Activated effector memory CD4-positive, alpha-beta T cell treated with Interleukin-2 at 50 U/mL for 16 hours (primary cell): Measurements from ENCODE around the gene PNMA3.
"Not testable (repeated sequence)": the region's sequence is repeated elsewhere in the genome, so short reads cannot be mapped to it uniquely, and the experiment has no call there.

Experiments used
- DNase-seq: peaks from one replicate; pipeline ENCODE4 v3.0.0-alpha.2; 2020

The PNMA3 gene, protein sequence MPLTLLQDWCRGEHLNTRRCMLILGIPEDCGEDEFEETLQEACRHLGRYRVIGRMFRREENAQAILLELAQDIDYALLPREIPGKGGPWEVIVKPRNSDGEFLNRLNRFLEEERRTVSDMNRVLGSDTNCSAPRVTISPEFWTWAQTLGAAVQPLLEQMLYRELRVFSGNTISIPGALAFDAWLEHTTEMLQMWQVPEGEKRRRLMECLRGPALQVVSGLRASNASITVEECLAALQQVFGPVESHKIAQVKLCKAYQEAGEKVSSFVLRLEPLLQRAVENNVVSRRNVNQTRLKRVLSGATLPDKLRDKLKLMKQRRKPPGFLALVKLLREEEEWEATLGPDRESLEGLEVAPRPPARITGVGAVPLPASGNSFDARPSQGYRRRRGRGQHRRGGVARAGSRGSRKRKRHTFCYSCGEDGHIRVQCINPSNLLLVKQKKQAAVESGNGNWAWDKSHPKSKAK

DNA sequence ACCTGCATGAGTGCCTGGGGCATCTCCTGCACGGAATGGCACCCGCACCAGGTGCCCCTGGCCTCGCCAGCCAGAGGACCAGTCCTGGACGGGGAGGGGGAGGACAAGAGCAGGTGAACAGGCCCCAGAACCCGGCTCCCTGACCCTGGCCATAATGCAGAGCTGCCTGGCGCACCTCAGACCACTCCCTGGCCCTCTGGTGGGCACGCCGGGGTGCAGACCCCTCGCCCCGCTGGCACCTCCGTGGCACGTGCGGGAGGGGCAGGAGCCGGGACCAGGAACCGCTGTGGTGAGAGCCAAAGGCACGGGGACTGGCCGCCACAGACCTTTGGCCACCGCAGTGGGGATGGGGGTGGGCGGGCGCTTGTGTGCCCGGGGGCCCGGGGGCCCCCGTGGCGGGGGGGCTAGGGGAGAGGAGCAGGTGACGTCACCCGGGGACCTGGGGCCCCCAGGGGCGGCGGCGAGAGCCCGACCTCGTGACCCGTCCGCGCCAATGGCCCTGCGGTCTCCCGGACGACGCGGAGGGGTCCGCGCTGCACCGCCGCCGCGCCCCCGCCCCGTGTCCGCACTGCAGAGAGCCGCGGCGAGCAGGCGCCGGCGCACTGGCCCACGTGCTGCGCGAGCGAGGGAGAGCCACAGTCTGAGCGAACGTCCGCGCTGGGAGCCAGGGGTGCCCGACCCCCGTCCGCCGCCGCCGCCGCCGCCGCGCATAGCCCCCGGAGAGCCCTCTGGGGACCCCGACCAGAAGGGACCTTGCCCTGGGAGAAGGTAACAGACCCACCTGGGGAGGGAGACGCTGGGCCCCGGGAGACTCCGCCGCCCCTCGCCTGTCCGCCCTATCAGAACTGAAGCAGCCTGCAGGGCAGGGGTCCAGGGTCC lies at the start of gene PNMA3:
PNMA3 (plus strand) TSS at position 600 of the 879 bp plus-strand sequence. CDS start 586 bp downstream, outside the sequence.
- DNase-seq = no peak

DNA sequence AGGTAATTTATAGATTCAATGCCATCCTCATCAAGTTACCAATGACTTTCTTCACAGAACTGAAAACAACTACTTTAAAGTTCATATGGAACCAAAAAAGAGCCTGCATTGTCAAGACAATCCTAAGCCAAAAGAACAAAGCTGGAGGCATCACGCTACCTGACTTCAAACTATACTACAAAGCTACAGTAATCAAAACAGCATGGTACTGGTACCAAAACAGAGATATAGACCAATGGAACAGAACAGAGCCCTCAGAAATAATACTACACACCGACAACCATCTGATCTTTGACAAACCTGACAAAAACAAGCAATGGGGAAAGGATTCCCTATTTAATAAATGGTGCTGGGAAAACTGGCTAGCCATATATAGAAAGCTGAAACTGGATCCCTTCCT lies 39.1 kb upstream of the PNMA3 start:
- DNase-seq = not testable (repeated sequence)

DNA sequence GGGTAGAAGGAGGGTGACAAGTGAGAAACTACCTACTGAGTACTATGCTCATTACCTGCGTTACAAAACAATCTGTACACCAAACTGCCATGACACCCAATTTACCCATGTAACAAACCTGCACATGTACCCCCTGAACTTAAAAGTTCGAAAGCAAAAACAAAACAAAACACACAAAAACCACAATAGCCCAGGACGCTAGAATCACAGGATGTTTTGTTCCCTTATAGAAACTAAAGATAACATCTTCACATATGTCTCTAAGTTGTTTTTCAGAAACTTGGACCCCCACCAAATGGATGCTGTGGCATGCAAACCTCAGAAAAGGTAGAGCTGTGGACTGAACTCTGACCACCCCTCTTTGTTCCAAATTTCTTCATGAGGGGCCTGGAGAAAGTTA lies 37.1 kb upstream of the PNMA3 start:
- no peak for DNase-seq

DNA sequence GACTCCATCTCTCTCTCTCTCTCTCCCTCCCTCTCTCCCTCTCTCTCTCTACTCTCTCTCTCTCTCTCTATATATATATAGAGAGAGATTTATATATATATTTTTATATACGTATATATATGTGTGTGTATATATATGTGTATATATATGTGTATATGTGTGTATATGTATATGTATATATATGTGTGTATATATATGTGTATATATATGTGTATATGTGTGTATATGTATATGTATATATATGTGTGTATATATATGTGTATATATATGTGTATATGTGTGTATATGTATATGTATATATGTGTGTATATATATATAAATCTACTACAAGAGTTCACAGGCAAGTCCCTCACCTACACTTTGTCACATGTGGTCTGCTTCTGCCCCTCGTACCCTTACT lies 29.8 kb upstream of the PNMA3 start:
- not testable (repeated sequence) for DNase-seq

DNA sequence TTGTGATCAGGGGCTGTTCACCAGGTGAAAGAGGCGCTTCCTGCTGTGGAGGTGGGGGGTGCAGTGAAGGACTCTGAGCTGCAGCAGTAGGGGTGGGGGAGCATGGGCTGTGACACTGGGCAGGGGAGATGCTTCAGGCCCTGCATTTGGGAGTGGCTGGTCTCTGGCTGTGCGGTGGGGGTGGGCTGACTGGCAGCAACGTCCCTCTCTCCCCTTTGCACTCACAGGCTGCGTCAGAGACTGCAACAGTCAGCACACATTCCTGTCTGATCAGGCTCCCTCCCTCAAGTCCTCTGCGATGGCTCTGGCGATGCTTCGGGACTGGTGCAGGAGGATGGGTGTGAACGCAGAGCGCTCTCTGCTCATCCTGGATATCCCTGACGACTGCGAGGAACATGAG lies 27.8 kb upstream of the PNMA3 start:
- not testable (repeated sequence) for DNase-seq

DNA sequence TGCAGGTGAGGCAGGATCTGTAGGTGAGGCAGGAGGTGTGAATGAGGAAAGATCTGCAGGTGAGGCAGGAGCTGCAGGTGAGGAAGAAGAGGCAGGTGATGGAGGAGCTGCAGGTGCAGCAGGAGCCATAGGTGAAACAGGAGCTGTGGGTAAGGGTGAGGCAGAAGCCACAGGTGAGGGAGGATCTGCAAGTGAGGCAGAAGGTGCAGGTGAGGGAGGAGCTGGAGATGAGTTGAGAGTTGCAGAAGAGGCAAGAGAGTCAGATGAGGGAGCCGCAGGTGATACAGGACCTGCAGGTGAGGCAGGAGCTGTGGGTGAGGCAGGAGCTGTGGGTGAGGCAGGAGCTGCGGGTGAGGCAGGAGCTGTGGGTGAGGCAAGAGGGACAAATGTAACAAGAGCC lies 27.1 kb upstream of the PNMA3 start:
- no peak for DNase-seq

DNA sequence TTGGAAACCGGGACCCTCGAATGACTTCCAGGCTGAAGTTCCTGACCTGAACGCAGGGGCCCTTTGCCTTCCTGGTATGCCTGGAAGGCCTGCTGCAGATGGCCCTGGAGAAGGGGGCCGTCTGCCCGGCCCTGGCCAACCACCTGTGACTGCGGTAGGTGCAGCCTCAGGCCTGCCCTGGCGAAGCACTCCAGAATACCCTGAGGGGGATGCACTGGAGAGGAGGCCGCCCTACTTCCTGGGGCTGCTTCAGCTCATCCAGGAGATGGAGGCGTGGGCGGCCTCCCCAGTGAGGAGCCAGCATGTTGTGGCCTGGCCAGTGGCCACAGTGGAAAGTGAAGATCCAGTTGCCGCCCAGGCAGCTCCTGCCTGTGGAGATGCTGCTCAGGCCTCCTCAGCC lies 26.4 kb upstream of the PNMA3 start:
- DNase-seq = no peak

DNA sequence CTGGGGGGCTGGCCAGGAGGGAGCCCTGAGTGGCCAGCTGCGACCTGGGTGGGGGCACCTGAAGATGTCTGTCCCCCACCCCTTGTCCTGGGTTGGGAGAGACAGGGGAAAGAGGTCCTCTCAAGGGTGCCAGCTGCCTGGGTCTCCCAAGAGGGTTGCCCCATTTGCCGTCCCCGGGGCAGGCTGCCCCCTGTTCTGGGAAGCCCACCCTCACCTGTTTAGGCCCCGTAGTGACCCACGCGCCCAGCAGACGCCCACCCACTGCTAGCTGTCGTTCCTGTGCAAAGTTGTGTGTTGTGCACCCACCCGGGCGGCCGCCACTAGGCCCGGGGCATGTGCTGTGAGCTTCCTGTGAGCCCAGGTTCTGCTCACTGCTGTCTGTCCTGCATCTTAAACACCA lies 25.5 kb upstream of the PNMA3 start:
- no peak for DNase-seq

DNA sequence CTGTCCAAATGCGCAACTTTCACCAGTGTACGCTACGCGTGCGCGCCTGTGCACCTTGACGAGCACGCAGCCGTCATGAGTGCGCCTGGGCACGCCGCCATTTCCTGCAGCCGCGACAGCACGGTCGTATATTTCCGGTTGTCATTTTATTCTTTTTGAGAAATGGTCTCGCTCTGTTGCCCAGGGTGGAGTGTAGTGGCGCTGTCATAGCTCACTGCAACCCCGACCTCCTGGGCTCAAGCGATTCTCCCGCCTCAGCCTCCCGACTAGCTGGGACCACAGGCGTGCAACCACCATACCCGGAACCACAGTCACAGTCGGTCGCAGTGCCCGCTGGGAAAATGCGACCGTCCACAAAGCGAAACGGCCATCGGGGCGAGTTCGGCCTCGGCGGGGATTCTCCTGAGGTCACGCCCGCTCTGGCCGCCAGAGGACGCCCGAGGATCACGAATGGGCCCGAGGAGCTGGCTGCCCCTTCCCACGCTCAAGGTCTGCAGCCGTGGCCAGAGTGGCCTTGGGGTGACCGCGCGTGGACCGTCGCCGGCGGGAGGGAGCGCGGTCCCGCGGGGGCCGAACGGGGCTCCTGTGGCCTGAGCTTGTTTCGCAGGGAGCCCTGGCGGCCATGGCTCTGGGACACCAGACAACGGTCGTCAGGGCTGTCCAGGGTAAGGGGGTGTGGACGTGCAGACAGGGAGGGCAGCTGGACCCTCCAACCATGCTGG lies 23.7 kb upstream of the PNMA3 start:
- DNase-seq = peak; percentile 57

DNA sequence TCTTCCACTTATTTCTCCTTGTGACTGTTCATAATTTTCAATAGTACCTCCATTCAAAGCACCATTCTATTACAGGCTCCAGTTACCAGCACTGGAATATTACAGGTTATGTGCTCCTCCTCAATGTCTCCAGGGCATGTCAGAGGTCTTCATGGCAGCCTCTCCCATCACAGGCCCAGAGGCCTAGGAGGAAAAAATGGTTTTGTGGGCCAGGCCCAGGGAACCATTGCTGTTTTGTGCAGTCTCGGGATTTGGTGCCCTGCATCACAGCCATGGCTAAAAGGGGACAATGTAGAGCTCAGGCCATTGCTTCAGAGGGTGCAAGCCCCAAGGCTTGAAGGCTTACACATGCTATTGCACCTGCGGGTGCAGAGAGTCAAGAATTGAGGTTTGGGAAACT lies 7.2 kb upstream of the PNMA3 start:
- no peak for DNase-seq

DNA sequence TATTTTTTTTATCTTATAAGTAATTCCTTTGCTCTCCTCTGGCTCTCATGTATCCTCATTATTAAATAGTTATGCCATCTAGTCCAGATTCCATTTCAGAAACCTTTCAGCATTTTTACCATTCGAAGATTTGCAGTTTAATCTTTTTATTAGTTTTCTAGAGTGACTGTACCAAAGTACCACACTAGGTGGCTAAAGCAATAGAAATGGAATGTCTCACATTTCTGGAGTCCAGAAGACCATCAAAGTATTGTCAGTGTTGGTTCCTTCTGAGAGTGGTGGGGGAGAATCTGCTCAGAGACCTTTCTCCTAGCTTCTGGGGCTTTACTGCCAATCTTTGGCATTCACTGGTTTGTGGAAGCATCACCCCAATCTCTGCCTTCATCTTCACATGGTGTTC lies 3.7 kb upstream of the PNMA3 start:
- DNase-seq = no peak

DNA sequence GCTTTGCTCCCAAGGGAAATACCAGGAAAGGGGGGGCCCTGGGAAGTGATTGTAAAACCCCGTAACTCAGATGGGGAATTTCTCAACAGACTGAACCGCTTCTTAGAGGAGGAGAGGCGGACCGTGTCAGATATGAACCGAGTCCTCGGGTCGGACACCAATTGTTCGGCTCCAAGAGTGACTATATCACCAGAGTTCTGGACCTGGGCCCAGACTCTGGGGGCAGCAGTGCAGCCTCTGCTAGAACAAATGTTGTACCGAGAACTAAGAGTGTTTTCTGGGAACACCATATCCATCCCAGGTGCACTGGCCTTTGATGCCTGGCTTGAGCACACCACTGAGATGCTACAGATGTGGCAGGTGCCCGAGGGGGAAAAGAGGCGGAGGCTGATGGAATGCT lies 1.0 kb downstream of the PNMA3 start:
- DNase-seq = no peak

DNA sequence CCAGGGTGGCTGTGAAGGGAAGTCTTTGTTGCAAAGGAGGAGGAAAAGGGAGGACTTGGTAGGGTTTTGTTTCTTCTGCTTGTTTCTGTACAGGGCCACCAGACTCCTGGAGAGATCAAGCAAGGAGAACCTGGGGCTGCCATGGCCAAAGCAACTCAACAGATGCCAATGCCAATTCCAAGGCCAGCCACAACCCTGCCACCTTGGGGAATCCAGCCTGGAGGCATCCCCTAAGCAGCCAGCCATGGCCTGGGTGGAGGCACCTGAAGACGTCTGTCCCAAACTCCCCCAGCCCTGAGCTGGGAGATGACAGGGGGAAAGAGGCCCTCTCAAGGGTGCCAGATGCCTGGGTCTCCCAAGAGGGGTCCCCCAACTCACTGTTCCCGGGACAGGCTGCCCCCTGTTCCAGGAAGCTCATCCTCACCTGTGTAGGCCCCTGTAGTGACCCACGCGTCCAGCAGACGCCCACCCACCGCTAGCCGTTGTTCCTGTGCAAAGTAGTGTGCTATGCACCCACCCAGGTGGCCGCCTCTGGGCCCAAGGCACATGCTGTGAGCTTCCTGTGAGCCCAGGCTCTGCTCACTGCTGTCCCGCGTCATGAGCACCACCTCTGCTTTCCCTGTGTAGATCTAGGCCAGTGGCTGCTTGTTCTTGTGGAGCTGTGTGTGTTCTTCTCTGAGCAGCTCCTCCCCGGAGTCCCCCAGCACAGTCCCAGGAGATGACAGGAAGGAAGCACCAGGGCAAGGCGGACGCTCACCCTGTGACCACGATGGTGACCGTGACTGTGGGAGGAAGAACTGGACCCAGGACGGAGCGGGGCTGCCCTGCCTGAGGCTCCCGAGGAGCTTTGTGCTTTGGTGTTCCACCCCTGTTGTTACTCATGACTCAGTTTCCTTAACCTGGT lies 3.2 kb downstream of the PNMA3 start:
- DNase-seq = no peak

DNA sequence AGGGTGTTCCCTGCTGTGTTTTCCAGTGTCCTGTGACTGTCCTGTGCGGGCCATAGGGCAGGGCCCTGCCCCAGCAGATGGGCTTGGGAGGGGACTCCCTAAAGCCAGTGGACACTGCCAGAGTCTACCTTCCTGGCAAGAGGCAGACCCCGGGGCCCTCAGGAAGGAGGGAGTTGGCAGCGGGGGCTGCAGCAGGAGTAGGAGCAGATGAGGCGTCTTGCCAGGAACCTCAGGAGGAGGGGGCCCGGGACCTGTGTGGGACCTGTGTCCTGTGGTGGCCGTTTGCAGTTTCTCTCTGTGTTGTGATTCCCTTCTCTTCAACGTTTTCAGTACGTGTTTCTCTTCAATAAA lies 3.8 kb downstream of the PNMA3 start:
- no peak for DNase-seq

DNA sequence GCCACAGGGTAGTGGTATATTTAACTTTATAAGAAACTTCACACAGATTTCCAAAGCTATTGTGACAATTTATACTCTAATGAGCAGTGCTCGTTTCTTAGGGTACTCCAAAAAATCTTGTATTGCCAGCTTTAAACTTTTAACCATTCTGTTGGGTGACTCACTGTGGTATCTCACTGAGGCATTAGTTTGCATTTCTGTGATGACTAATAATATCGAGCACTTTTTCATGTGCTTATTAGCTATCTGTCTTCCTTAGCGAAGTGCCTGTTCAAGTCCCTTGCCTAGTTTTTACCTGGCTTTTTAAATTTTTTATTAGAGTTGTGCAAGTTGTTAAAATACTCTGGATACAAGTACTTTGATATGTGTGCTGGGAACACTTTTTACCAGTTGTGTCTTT lies 5.5 kb downstream of the PNMA3 start:
- no peak for DNase-seq

DNA sequence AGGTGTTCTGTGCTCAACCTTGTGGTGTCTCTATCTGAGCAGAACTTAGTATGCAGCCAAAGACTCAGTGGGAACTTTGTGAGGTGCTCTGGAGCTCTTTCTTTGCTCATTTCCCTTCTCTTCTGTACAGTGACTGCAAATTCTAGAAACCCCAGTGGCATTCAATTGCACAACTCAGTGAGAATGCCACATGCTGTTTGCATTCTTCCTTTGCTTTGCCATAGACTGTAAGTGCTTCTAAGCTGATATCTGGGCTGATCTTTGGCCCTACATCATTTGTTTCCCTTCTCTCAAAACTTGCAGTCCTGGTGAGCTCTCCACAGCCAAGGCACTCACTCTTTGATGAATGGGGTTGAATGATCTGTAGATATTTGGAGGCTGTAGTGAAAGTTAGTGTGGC lies 7.0 kb downstream of the PNMA3 start:
- DNase-seq = no peak

DNA sequence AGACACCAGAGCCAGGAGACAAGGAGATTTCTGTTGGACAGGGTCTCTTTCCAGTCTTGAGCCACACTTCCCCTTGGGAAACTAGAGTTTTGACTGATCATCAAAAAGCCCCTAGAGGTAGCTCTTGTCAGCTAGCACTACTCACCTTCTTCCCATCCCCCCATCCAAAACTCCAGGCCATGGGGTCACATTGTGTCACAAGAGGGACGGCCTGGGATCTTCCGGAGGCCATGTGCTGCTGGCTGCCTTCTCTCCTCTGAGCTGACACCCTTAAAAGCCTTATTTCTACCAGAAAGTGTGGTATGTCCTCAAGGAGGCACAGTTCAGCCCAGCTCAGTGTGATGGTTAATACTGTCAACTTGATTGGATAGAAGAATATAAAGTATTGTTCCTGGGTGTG lies 7.8 kb downstream of the PNMA3 start:
- no peak for DNase-seq

DNA sequence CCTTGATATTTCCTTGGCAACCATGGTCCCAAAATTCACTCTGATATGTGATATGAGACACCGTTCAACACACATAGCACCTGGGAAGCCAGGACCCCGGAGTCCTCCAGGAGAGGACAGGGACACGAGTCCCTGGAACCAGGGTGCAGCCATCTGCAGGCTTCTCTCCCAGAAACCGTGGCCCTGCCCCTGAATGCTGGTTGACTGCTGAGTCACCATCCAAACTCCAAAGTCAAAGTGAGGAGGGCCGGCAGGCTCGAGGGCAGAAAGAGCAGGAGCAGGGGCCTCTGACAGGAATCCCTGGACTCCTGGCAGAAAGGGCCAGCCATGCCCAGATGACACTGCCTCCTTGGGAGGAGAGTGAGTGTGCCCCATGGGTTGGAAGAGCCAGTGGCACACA lies 9.1 kb downstream of the PNMA3 start:
- no peak for DNase-seq

DNA sequence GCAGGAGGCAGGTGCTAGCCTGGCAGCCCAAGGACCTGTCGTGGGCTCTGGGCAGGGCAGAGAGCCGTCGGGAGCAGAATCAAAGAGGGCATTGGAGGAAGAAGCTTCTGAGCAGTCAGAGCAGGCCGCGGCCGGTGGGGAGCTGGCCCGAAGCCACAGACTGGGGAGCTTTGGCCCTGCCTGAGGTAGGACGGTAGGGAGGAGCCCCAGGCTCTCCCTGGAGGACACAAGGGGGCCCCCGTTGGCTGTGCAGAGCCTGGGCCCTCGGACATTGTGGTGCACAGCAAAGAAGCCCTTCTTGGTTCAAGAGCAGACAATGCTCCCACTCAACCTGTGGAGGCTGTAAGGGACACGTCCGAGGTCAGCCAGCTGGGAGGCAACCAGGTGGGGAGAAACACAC lies 10.1 kb downstream of the PNMA3 start:
- not testable (repeated sequence) for DNase-seq

DNA sequence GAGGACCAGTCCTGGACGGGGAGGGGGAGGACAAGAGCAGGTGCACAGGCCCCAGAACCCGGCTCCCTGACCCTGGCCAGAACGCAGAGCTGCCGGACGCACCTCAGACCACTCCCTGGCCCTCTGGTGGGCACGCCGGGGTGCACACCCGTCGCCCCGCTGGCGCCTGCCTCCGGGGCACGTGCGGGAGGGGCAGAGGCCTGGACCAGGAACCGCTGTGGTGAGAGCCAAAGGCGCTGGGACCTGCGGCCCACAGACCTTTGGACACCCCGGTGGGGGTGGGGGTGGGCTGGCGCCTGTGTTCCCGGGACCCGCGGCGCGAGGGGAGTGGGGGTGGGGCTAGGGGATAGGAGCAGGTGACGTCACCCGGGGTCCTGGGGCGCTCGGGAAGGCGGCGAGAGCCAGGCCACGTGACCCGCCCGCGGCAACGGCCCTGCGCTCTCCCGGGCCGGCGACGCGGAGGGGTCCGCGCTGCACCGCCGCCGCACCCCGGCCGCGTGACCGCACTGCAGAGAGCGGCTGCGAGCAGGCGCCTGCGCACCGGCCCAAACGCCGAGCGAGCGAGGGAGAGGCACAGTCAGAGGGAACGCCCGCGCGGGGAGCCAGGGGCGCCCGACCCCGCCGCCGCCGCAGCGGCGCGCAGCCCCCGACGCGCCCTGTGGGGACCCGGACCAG lies 15.8 kb downstream of the PNMA3 start, which contains the start of gene PNMA6A:
PNMA6A (plus strand) TSS at position 546 of the 675 bp plus-strand sequence. CDS start 609 bp downstream, outside the sequence.
- not testable (repeated sequence) for DNase-seq

DNA sequence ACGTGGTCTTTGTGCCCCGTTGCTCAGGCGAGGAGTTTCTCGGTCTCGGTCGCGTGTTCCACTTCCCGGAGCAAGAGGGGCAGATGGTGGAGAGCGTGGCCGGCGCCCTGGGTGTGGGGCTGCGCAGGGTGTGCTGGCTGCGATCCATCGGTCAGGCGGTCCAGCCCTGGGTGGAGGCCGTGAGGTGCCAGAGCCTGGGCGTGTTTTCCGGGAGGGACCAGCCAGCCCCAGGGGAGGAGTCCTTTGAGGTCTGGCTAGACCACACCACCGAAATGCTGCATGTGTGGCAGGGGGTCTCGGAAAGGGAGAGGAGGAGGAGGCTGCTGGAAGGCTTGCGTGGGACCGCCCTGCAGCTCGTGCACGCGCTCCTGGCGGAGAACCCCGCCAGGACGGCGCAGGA lies 17.1 kb downstream of the PNMA3 start:
- DNase-seq = not testable (repeated sequence)
